MCF 10A (cell line): ENCODE measurements around the gene GRIP1. TPM values are rescaled to one million over a fixed set of nuclear protein-coding genes. Genes with fewer than 3 reads are reported as not detected.

ENCODE experiments used
- BruUV-seq: library from RNA; stranded (reverse); fragments of 400-500 nt; replicated peaks from 2 replicates; lab custom pipeline; 2021; lab: Mats Ljungman, UMichigan
- CTCF ChIA-PET: fragments of 300-600 bp; sonication (Branson Sonifier 250); formaldehyde crosslinking; extraction: SDS; loops from one replicate; lab custom pipeline; 2021; ENCODE audit warnings: antibody characterized with exemption, inconsistent platforms; lab: Yijun Ruan, JAX
- POLR2A ChIA-PET: fragments of 300-600, 350-650 bp; sonication (Branson Sonifier 250); formaldehyde crosslinking; extraction: SDS; loops from one replicate; lab custom pipeline; 2020; ENCODE audit warnings: antibody characterized with exemption, inconsistent platforms; lab: Yijun Ruan, JAX
- DNase-seq: peaks from one replicate; pipeline ENCODE4 v3.0.0-alpha.2; 2018; ENCODE audit not compliant: unreplicated experiment
- H3K27ac Mint-ChIP-seq: one replicate; pipeline ENCODE4 v1.8.0; 2022; ENCODE audit warnings: mild to moderate bottlenecking, low read depth, mixed read lengths; ENCODE audit not compliant: unreplicated experiment
- H3K27me3 Mint-ChIP-seq: one replicate; pipeline ENCODE4 v1.8.0; 2022; ENCODE audit warnings: mixed read lengths; ENCODE audit not compliant: insufficient read depth, unreplicated experiment
- H3K36me3 Mint-ChIP-seq: one replicate; pipeline ENCODE4 v1.8.0; 2022; ENCODE audit warnings: mild to moderate bottlenecking, moderate library complexity, mixed read lengths; ENCODE audit not compliant: insufficient read depth, unreplicated experiment
- H3K4me1 Mint-ChIP-seq: one replicate; pipeline ENCODE4 v1.8.0; 2022; ENCODE audit warnings: mixed read lengths; ENCODE audit not compliant: insufficient read depth, unreplicated experiment
- H3K4me3 Mint-ChIP-seq: one replicate; pipeline ENCODE4 v1.8.0; 2022; ENCODE audit warnings: mild to moderate bottlenecking, moderate library complexity, mixed read lengths; ENCODE audit not compliant: unreplicated experiment
- H3K9me3 Mint-ChIP-seq: one replicate; pipeline ENCODE4 v1.8.0; 2022; ENCODE audit warnings: mixed read lengths; ENCODE audit not compliant: unreplicated experiment
- CTCF ChIP-seq: fragments of 200-600 bp; IDR thresholded peaks from one replicate; pipeline ENCODE4 v1.8.0; 2022; ENCODE audit warnings: antibody characterized with exemption, mild to moderate bottlenecking; ENCODE audit not compliant: unreplicated experiment
- intact Hi-C: fragments of 100-400 bp; cut with micrococcal nuclease; formaldehyde crosslinking; loops from 2 replicates; pipeline ENCODE4 v1.14.1; 2022
- total RNA-seq: library from RNA; stranded (reverse); gene quantifications from 2 replicates; pipeline ENCODE4 v1.2.3, GENCODE V29; 2022

Gene GRIP1
- total RNA-seq, 1 experiment from 2014 or later, result 8.2 TPM

DNA sequence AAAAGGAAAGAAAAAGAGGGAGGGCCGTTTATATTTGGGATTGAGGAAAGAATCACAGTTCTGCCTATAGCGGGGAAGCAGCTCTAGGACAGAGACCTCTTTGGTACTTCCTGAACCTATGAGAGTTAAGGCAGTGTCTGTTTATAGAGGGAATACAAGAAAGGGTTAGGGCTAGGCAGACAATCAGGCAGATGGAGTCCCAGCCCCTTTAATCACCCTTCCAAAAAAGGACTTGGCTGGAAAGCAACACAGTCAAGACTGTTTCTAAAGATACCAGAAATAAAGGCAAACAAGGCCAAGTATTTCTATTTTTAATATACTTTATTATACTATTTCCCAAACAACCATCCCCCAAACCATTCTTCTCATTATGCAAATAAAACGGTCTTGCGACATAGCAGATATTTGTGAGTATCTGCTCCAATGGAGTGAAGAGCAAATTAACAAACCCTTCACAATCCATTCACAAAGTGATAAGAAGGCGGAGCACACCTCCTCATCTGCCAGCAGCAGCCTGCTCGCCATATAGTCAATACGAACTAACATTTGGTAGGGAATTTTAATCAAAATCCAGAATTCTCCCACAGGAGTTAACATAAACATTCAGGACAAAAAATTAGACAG, 697 bp upstream of the GRIP1 start:
- Mint-ChIP-seq H3K9me3 (no peaks in the 10 kb centered on the region), H3K4me3 (no peak overlapping the region), H3K27ac (no peak overlapping the region), H3K27me3 (peaks cover 62% of the 10 kb centered on the region), H3K4me1 (no peaks in the 10 kb centered on the region), H3K36me3 (no peaks in the 10 kb centered on the region)
- DNase-seq, result no peak
- POLR2A ChIA-PET, result interaction anchor here (0.7 kb wide), 1 partner anchor 285 kb away, joined by 3 read pairs; no protein-coding TSS in a partner anchor
- no peak for TF ChIP-seq CTCF
- no TSS peak for BruUV-seq
- intact Hi-C loops, result no loop called here
- CTCF ChIA-PET, result interaction anchor here (1.3 to 7.3 kb wide), 3 partner anchors 9 to 54 kb away, joined by 3 to 46 read pairs (median 6); no protein-coding TSS in a partner anchor

DNA sequence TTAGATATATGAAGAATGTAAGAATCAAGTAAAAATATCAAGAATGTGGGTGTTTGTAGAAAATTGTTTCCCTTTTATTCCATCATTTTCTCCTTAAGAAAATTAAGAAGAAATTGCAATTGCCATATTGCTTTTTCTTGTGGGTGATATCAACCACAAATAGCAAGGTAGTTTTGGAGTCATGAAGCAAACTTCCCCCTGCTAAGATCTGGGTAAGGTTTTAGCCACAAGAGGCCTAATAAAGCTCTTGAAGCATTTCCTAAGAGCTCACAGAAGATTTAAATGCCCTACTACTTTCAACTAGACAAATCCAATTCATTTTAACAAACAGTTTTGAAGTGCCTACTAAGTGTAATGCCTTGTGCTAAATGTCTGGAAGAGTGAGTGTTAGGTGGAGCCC, 2.6 kb downstream of the GRIP1 start:
- CTCF ChIA-PET, result interaction anchor here (0.5 kb wide), 1 partner anchor 248 kb away, joined by 3 read pairs; no protein-coding TSS in a partner anchor

DNA sequence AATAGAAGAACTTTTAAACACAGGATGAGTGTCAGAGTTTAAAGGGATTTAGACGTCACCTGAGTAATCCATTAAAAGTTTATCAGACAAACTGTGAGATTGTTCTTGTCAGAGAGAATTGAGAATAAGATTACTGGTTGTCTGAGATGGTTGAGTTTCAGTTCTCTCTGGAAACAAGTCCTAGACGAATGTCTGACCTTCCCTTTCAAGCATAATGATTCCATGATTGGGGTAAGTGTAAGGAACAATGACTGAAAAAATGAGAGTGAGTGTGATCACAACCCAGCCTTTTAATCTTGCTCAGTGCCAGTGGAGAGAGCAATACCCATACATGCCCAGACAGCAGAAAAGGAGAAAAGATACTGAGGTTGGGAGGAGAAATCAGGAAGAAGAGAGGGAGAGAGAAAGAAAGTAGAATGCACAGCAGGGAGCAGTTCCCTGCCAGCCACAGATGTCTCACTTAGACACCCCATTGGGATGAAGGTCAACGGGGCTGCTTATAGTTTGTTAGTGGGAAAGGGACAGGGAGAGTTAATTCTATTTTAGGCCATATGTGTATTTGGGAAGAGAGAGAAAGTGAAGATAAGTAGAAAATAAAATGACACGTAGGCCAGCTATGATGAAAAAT, 4.3 kb downstream of the GRIP1 start:
- no peak for DNase-seq
- H3K27me3 Mint-ChIP-seq, result peaks cover 31% of the 10 kb centered on the region
- no peak overlapping the region for H3K4me3 Mint-ChIP-seq
- no peaks in the 10 kb centered on the region for H3K36me3 Mint-ChIP-seq
- H3K27ac Mint-ChIP-seq, result no peak overlapping the region
- no TSS peak for BruUV-seq
- H3K9me3 Mint-ChIP-seq, result no peaks in the 10 kb centered on the region
- intact Hi-C loops, result no loop called here
- H3K4me1 Mint-ChIP-seq, result no peaks in the 10 kb centered on the region
- POLR2A ChIA-PET, result no interaction called here
- no peak for TF ChIP-seq CTCF
- CTCF ChIA-PET, result interaction anchor here (0.7 kb wide), 1 partner anchor 381 kb away, joined by 3 read pairs; no protein-coding TSS in a partner anchor

More for the DNA sequence above, 2.6 kb downstream of the GRIP1 start:
- no peak for DNase-seq
- no peak for TF ChIP-seq CTCF
- Mint-ChIP-seq H3K4me3 (no peak overlapping the region), H3K9me3 (no peaks in the 10 kb centered on the region), H3K4me1 (no peaks in the 10 kb centered on the region), H3K36me3 (no peaks in the 10 kb centered on the region), H3K27ac (no peak overlapping the region), H3K27me3 (peaks cover 44% of the 10 kb centered on the region)
- POLR2A ChIA-PET, result no interaction called here
- intact Hi-C loops, result no loop called here
- no TSS peak for BruUV-seq

GRCh38 chr12:66669541-66669940, 9.3 kb downstream of the GRIP1 start:
- CTCF ChIA-PET, result interaction anchor here (0.5 kb wide), 1 partner anchor 1325 kb away, joined by 3 read pairs; no protein-coding TSS in a partner anchor
- no TSS peak for BruUV-seq
- H3K4me3 Mint-ChIP-seq, result no peak overlapping the region

More at GRCh38 chr12:66669541-66669940, 9.3 kb downstream of the GRIP1 start:
- Mint-ChIP-seq H3K36me3 (no peaks in the 10 kb centered on the region), H3K9me3 (no peaks in the 10 kb centered on the region), H3K4me1 (no peaks in the 10 kb centered on the region), H3K27me3 (peaks cover 13% of the 10 kb centered on the region), H3K27ac (no peak overlapping the region)
- intact Hi-C loops, result no loop called here
- POLR2A ChIA-PET, result no interaction called here
- DNase-seq, result no peak
- no peak for TF ChIP-seq CTCF
